Measurements from ENCODE around the gene PLPP1.
A peak's percentile ranks its signal among the peaks of the same experiment; 100 is the strongest.

The PLPP1 gene

DNA sequence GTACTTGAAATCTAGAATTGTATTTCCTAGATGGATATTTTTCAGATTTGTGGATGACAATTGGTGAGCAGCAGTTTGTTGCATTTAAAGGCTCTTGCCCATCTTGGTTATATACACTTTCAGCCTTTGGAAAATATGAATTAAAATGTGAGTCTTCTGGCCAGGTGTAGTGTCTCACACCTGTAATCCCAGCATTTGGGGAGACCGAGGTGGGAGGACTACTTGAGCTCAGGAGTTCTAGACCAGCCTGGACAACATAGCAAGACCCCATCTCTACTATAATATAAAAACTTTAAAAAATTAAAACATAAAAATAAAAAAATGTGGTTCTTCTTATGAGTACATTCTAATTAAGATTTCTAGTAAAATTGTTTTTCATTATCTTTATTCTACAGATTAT lies 125.0 kb downstream of the PLPP1 start:
- no peak for DNase-seq (ENCODE audit: low read depth)
- TF ChIP-seq, protein P1, sequence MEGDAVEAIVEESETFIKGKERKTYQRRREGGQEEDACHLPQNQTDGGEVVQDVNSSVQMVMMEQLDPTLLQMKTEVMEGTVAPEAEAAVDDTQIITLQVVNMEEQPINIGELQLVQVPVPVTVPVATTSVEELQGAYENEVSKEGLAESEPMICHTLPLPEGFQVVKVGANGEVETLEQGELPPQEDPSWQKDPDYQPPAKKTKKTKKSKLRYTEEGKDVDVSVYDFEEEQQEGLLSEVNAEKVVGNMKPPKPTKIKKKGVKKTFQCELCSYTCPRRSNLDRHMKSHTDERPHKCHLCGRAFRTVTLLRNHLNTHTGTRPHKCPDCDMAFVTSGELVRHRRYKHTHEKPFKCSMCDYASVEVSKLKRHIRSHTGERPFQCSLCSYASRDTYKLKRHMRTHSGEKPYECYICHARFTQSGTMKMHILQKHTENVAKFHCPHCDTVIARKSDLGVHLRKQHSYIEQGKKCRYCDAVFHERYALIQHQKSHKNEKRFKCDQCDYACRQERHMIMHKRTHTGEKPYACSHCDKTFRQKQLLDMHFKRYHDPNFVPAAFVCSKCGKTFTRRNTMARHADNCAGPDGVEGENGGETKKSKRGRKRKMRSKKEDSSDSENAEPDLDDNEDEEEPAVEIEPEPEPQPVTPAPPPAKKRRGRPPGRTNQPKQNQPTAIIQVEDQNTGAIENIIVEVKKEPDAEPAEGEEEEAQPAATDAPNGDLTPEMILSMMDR (IDR thresholded peaks at IDR 0.05; ENCODE audit: insufficient read depth, low read depth, low read length, missing control alignments): no peak
- H3K4me3 ChIP-seq (ENCODE audit: low read depth, low read length): no peak overlapping the region

DNA sequence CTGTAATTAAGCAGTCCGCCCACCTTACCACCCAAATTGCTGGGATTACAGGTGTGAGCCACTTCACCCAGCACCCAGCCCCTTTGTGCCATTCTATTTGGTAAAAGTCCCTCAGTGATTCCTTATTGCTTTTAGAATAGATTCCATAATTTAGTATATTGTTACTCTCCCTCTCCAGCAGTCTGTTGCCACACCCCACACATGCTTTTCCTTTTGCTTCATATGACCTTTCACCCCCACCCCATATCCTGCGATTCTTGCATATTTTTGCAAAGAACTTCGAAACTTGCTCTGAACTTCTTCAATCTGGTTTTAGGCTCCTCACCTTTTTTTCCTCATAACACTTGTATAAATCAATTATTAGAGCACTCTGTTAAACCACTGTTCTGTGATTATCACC lies 126.8 kb downstream of the PLPP1 start:
- DNase-seq (ENCODE audit: low read depth): no peak
- TF ChIP-seq, protein P1 (IDR thresholded peaks at IDR 0.05; ENCODE audit: insufficient read depth, low read depth, low read length, missing control alignments): no peak
- no peak overlapping the region for H3K4me3 ChIP-seq (ENCODE audit: low read depth, low read length)

GRCh38 chr5:55407059-55407684 lies 127.6 kb downstream of the PLPP1 start:
- TF ChIP-seq, protein P1 (IDR thresholded peaks at IDR 0.05; ENCODE audit: insufficient read depth, low read depth, low read length, missing control alignments): peak; percentile 45
- DNase-seq (ENCODE audit: low read depth): peak; percentile 27

GRCh38 chr5:55406292-55406691 lies 128.5 kb downstream of the PLPP1 start:
- no peak overlapping the region for H3K4me3 ChIP-seq (ENCODE audit: low read depth, low read length)
- DNase-seq (ENCODE audit: low read depth): no peak
- TF ChIP-seq, protein P1 (IDR thresholded peaks at IDR 0.05; ENCODE audit: insufficient read depth, low read depth, low read length, missing control alignments): no peak

More at GRCh38 chr5:55407059-55407684, 127.6 kb downstream of the PLPP1 start:
- H3K4me3 ChIP-seq (ENCODE audit: low read depth, low read length): no peak overlapping the region

DNA sequence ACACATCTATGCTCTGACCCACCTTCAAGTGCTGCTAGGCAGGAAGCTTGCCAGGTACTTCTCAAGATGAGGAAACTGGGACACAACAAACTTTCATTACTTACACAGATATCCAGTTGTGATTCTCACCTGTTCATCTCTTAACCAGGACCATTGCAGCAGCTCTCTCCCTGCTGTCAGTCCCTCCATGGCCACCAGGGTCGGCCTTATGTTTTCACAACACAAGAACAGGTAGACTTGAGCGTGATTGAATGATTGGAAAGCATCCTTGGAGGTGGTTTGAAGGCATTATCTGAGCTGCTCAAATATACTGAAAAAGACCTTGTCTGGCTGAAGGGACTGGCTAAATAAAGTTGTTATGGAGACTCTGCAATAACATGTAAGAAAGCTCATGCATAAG lies 132.6 kb downstream of the PLPP1 start:
- TF ChIP-seq, protein P1 (IDR thresholded peaks at IDR 0.05; ENCODE audit: insufficient read depth, low read depth, low read length, missing control alignments): peak; percentile 18
- H3K4me3 ChIP-seq (ENCODE audit: low read depth, low read length): no peak overlapping the region
- peak; percentile 6 for DNase-seq (ENCODE audit: low read depth)

GRCh38 chr5:55393501-55394175 lies 141.1 kb downstream of the PLPP1 start:
- no peak overlapping the region for H3K4me3 ChIP-seq (ENCODE audit: low read depth, low read length)
- DNase-seq (ENCODE audit: low read depth): no peak
- TF ChIP-seq, protein P1 (IDR thresholded peaks at IDR 0.05; ENCODE audit: insufficient read depth, low read depth, low read length, missing control alignments): no peak
